GM18517 (cell line): ENCODE measurements around the gene B3GAT1.
"Not testable (repeated sequence)": the region's sequence is repeated elsewhere in the genome, so short reads cannot be mapped to it uniquely, and the experiment has no call there.

Experiments used
- ATAC-seq: cut with Tn5 transposase; IDR thresholded peaks from one replicate; pipeline ENCODE4 v1.9.1; 2021; ENCODE audit warnings: mild to moderate bottlenecking, moderate library complexity; ENCODE audit not compliant: unreplicated experiment

B3GAT1 gene, protein sequence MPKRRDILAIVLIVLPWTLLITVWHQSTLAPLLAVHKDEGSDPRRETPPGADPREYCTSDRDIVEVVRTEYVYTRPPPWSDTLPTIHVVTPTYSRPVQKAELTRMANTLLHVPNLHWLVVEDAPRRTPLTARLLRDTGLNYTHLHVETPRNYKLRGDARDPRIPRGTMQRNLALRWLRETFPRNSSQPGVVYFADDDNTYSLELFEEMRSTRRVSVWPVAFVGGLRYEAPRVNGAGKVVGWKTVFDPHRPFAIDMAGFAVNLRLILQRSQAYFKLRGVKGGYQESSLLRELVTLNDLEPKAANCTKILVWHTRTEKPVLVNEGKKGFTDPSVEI

DNA sequence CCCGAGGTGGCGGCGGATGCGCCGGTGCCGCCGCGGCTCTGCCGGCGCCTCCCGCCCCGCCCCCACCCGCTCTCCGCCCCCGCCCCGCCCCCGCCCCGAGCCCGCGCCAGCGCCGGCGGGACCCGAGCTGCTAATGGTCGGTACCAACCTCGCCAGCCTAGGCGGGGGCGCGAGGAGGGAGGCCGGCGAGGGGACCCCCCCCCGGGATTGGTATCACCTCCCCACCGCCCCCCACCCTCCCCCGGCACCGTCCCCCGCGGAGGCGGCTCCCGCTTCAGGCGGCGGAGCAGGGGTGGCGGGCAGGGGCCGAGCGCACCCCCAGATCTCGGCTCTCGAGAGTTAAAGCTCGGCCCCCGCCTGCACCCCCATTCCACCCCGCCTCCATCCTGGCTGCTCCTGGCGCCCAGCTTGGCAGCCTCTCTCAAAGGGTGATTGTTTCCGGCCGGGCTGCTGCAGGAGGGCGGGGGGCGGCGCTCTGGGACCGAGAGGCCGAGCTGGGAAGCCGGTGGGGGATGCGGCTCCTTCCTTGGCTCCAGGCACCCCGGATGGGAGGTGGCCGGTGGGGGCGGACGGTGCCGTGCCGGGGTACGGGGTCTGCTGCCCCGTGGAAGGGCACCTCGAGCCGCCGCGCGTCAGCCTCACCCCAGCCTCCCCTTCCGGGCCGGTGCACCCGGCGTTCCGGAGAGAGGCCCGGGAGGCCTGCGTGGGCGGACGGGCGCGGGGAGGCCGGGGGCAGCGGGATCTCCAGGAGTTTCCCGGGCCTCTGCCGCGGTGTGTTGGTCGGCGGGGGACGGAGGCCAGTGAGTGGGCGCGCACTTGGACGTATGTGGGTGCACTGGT, at the start of gene B3GAT1:
Gene B3GAT1, minus strand, starts transcription at position 40 of the 840 bp plus-strand sequence. CDS start 24,583 bp downstream, outside the sequence.
- no peak for ATAC-seq

DNA sequence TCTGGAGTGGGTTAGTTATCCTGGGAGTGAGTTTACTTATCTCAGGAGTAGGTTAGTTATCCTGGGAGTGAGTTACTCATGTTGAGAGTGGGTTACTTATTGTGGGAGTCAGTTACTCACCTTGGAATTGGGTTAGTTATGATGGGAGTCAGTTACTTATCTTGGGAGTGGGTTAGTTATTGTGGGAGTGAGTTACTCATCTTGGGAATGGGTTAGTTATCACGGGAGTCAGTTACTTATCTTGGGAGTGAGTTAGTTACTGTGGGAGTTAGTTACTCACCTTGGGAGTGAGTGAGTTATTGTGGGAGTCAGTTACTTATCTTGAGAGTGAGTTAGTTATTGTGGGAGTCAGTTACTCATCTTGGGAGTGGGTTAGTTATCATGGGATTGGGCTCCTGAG, 49.6 kb upstream of the B3GAT1 start:
- ATAC-seq, result no peak

DNA sequence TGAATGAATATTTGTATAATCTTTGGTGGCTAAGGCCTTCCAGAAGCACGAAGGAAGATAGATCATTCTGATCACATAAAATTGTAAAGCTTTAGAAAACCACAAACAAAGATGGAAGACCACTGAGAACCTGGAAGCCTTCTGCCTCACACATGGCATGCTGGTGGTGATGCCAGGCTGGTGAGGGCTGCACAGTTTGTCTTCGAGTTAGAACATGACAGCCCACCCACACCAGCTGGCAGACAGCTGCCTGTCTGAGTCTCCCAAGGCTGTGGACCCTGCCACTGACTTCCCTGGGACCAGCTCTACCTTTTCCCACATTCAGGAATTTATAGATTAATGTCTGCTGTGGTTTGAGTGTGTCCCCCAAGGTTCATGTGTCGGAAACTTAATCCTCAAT, 48.8 kb upstream of the B3GAT1 start:
- ATAC-seq, result no peak

DNA sequence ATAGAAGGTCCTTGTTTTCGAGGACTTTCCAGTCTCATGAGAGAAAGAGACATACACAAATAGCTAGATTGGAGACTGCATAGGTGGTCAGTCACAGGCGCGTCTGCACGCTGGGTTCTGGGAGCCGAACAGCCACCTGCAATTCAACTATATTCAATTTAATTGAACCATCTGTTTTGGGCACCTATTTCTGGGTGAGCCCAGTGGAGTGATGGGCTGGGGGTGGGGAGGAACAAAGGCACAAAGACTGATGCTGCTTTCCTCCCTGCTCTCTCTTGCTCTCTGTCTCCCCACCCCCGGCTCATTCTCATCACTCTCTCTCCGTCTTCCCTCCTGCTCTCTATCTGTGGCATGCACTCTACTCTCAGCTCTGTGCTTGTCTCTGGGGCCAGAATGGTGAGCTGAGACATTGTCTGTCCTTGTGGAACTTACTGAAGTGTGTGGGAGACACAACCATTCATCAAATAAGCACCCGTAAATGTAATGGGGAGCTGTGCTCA, 48.1 kb upstream of the B3GAT1 start:
- ATAC-seq, result no peak

DNA sequence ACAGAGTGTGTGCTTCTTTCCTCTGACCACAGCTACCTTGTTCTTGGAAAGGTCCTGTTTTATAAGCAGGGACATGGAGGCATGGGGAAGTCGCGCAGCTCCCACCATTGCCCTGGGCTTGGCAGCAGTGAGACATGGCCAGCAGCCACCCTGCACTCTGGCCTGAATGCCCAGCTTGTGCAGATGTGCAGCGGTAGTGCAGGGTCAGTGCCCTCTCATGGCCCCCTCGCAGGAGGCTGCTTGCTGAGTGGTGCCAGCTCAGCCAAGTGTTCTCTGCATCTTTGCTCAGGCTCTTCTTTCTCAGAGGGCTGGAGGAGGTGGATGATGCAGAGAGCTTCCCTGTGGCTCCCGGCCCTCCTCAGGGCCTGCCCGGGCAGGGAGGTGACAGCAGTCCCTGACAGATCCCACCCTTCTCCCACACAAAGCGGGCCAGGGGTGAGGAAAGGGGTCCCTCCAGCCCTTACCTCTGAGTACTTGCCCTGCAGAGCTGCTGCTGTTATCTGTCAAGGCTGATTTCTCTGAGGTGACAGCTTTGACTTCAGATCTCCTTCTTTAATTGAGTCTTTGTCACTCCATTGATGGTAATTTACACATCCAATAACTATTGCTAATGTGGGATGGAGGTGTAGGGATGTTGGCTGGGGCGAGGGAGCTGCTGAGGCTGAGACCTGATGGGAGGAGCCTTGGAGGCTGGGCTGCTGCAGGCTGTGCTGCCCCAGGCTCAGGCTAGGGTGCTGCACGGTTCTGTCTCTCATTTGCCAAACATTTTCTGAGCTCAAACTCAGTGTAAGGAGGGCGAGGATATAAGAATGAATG, 47.4 kb upstream of the B3GAT1 start:
- ATAC-seq, result no peak

DNA sequence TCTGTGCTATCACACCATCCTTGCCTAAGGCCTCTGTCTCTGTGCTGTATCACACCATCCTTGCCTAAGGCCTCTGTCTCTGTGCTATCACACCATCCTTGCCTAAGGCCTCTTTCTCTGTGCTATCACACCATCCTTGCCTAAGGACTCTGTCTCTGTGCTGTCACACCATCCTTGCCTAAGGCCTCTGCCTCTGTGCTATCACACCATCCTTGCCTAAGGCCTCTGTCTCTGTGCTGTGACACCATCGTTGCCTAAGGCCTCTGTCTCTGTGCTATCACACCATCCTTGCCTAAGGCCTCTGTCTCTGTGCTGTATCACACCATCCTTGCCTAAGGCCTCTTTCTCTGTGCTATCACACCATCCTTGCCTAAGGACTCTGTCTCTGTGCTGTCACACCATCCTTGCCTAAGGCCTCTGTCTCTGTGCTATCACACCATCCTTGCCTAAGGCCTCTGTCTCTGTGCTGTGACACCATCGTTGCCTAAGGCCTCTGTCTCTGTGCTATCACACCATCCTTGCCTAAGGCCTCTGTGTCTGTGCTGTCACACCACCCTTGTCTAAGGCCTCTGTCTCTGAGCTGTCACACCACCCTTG, 45.5 kb upstream of the B3GAT1 start:
- ATAC-seq, result not testable (repeated sequence)

DNA sequence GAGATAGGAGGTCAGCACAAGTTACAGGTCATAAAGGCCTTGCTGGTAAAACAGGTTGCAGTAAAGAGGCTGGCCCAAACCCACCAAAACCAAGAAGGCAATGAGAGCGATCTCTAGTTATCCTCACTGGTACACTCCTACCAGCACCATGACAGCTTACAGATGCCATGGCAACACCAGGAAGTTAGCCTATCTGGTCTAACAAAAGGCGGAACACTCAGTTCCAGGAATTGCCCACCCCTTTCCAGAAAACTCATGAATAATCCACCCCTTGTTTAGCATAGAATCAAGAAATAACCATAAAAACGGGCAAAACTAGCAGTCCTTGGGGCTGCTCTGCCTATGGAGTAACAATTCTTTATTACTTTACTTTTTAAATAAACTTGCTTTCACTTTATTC, 43.5 kb upstream of the B3GAT1 start:
- no peak for ATAC-seq

DNA sequence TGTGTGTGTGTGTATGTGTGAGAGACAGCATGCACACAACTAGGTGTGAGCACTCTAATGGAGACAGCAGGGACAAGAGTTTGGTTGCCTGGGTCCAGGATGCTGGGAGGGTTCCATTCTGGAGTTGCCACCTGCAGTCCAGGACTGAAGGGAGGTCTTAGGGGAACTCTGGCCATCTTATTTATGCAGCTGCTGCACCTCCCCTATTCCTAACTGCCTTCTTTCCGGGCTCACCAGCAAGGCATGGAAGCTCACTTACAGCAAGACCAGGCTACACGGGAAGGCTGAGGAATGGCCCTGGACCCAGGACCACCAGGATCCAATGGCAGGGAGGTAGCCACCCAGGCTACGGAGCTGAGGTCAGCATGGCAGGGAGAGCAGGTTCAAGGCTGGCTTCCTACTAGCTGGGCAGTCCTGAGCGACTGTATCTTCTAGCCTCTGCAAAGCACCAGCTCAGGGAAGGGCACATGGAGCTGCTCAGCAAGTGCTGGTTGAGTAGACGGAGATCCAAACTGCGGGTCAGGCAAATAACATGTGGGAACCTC, 42.2 kb upstream of the B3GAT1 start:
- no peak for ATAC-seq

DNA sequence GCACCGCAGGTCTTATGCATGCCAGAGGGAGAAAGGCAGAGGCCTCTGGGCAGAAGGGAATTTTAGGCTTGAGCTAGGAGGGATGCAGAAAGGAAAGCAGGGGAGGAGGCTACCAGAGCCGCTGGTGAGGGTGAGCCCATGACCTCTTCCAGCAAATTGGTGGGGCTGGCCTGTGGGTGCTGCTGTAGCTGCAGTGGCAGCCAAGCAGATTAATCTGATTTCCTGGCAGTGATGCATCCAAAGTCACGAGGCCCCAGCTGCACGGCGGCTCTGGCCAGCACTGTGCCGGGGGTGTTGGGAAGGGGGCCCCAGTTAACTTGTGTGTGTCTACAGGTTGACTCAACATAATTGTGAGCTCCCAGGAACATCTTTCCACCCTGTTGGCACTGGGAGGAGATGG, 41.4 kb upstream of the B3GAT1 start:
- ATAC-seq, result no peak

DNA sequence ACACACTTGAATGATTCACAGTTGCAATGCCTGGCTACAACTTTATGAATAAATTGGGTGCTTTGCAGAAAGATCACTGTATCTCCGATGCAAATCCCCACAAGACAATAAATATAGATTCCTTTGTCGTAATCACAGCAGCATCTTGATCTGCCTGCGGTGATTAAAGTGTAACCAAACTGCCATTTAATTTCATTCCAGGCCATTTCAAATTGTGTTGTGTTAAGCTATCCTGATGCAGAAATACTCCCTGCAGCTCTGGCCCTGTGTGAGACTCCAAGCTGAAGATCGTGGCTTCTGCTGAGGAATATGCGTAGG, 40.8 kb upstream of the B3GAT1 start:
- no peak for ATAC-seq

DNA sequence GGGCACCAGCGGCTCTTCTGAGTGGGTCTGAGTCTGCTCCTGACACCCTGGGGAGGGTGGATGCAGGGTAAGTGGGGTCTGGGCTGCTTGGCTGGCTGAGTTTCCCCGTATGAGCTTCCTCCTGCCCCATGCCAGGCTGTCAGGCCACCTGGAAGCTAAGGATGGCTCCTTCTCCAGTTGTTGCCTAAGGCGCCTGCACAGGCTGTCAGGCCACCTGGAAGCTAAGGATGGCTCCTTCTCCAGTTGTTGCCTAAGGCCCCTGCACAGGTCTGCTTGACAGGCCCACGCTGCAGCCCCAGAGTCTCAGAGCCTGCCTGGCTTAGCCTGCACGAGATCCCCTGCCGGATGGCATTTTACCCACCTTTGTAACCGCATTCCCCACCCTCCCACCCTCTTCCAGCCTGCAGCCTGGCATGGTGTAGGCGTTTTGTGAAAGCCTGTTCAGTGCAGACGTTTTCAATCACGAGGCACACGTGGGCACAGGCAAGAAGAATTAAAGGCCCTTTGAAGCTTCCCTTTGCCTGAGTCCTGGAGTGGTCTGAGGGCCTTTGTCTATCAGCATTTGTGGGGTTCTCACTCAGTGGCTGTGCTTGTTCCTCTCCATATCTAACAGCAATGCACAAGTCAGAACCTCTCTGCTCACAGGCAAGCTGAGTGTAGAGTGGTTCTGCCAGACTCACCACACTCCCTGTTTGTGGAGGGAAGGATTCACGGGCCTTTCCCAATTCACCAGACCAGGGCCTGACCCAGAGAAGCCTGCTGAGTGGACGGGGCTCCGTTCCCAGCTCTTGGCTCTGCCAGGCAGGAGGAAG, 40.2 kb upstream of the B3GAT1 start:
- ATAC-seq, result no peak

DNA sequence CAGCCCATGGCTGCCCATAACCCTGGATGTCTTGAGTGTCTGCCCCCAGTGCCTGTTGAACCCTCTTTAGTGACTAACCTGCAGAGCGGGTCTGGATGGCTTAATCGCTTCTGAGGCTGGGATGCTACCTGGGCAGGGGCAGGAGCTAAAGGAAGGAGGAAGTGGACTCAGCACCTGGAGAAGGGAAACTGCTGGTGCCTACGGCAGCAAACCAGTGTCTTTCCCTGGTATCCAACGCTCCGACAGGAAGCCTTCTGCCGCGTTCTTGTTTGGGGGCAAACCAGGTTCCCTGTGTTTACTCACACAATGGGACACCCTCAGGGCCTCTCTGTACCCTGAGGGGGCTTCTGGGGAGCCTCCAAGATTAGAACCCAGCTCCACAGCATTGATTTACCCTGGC, 38.1 kb upstream of the B3GAT1 start:
- no peak for ATAC-seq

DNA sequence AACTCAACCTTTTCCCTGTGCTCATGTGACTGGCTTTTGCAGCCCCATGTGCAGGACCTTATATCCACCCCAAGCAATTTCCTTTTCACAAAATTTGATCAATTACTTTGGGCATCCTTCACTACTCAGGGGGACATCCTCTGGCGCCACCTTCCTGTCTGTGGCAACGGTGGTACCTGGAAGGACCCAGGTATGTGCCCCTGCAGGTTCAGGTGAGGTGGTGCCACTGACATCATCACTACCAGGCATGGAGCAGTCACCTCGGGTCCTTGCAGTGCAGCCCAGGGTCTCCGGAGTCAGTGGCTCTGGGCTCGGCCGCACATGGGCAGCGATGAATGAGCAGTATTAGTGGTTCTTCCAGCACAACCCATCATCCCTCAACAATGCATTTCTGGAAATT, 37.7 kb upstream of the B3GAT1 start:
- no peak for ATAC-seq

DNA sequence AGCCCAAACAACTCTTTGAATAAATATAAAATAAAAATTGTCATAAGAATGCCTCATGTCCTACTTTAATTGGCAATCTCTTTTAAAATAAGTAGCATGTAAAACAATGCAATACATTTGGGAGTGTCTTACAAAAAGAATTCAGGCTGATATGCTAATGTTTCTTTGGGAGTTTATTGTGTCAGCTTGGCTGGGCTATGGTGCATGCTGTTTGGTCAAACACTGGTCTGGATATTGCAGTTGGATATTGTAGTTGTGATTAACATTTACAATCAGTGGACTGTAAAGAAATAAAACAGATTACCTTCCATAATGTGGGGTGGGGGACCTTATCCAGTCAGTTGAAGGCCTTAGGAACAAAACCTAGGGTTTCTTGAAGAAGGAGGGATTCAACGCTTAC, 37.0 kb upstream of the B3GAT1 start:
- no peak for ATAC-seq

DNA sequence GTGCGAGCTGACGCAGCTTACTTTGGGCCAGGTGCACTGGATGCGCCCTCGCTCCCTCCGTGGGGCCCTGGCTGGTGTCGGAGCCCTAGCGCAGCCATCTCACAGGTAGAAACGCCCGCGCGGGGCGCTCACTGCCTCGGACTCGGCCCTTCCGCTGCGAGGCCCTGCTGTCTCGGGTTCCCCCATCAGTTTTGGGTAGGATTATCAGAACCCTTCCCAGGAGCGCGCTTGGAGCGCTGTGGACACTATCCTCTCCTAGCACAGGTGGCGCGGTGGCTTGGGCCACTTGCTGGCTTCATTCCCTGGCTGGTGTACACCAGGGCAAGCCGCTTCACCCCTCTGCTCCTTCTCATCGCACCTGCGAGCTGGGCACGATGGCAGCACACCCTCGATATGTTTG, 35.7 kb upstream of the B3GAT1 start:
- ATAC-seq, result no peak

DNA sequence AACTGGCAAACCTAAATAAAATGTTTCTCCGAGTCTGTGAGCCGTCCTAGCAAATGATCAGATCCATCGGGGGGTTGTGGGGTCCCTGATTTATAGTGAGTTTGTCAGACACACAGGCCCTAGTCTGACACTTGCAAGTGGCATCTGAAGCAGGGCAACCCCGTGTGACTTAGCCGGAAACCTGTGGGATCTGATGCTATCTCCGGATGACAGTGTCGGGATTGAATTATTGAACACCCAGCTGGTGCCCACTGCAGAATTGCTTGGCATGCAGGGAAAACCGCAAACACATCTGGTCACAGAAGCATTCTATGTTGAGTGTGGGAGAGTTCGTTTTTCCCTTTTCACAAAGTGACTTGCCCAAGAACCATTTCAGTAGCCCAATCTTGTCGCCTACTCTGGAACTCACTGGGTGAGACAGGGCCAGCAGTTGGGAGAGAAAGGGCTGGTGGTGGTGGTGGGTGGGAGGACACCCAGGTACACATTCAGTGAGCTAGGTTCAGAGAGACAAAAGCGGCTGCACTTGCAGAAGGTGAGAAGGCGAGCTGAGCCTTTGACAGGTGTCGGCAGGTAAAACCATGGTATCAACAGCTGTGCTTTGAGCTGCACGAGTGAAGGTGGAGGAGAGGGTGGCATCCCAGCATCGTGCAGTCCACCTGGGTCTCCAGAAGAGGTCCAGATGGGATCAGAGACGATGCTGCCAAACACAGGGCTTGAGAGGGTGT, 33.7 kb upstream of the B3GAT1 start:
- ATAC-seq, result no peak

DNA sequence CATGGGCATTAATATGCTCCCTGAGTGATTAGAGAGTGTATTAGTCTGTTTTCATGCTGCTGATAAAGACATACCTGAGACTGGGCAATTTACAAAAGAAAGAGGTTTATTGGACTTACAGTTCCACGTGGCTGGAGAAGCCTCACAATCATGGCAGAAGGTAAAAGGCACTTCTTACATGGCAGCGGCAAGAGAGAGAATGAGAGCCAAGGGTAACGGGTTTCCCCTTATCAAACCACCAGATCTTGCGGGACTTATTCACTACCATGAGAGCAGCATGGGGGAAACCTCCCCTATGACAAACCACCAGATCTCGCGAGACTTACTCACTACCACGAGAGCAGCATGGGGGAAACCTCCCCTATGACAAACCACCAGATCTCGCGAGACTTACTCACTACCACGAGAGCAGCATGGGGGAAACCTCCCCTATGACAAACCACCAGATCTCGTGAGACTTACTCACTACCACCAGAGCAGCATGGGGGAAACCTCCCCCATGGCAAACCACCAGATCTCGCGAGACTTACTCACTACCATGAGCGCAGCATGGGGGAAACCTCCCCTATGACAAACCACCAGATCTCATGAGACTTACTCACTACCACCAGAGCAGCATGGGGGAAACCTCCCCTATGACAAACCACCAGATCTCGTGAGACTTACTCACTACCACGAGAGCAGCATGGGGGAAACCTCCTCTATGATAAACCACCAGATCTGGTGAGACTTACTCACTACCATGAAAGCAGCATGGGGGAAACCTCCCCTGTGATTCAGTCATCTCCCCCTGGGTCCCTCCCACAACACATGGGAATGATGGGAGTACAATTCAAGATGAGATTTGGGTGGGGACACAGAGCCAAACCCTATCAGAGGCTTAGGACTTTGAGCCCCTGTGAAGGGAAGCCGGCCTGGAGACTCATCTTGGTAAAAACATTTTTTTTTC, 32.4 kb upstream of the B3GAT1 start:
- ATAC-seq, result not testable (repeated sequence)

DNA sequence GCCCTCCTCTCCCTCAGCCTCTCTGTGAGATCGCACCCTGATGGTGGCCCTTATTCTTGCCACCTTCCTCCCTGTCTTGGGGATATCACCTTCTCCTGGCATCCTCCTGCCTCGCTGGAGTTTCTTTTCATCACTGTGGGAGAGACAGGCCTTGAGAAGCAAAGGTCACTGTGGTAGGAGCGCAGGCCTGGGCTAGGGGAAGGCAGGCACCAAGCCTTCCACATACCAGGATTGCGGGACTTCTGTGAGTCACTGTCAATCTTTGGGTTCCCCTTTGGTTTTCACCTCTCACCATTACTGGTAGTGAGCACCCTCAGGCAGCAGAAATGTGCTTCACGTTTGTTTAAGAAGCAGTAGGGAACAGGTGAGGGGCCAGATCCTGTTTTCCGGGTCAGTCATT, 31.2 kb upstream of the B3GAT1 start:
- ATAC-seq, result no peak
